MCF 10A (cell line): ENCODE data around the gene ROBO2. TPM values are rescaled to one million over a fixed set of nuclear protein-coding genes. Genes with fewer than 3 reads are reported as not detected.

Experiments
- BruUV-seq: library from RNA; stranded (reverse); fragments of 400-500 nt; replicated peaks from 2 replicates; lab custom pipeline; 2021; lab: Mats Ljungman, UMichigan
- CTCF ChIA-PET: fragments of 300-600 bp; sonication (Branson Sonifier 250); formaldehyde crosslinking; extraction: SDS; loops from one replicate; lab custom pipeline; 2021; ENCODE audit warnings: antibody characterized with exemption, inconsistent platforms; lab: Yijun Ruan, JAX
- POLR2A ChIA-PET: fragments of 300-600, 350-650 bp; sonication (Branson Sonifier 250); formaldehyde crosslinking; extraction: SDS; loops from one replicate; lab custom pipeline; 2020; ENCODE audit warnings: antibody characterized with exemption, inconsistent platforms; lab: Yijun Ruan, JAX
- DNase-seq: peaks from one replicate; pipeline ENCODE4 v3.0.0-alpha.2; 2018; ENCODE audit not compliant: unreplicated experiment
- H3K27ac Mint-ChIP-seq: one replicate; pipeline ENCODE4 v1.8.0; 2022; ENCODE audit warnings: mild to moderate bottlenecking, low read depth, mixed read lengths; ENCODE audit not compliant: unreplicated experiment
- H3K27me3 Mint-ChIP-seq: one replicate; pipeline ENCODE4 v1.8.0; 2022; ENCODE audit warnings: mixed read lengths; ENCODE audit not compliant: insufficient read depth, unreplicated experiment
- H3K36me3 Mint-ChIP-seq: one replicate; pipeline ENCODE4 v1.8.0; 2022; ENCODE audit warnings: mild to moderate bottlenecking, moderate library complexity, mixed read lengths; ENCODE audit not compliant: insufficient read depth, unreplicated experiment
- H3K4me1 Mint-ChIP-seq: one replicate; pipeline ENCODE4 v1.8.0; 2022; ENCODE audit warnings: mixed read lengths; ENCODE audit not compliant: insufficient read depth, unreplicated experiment
- H3K4me3 Mint-ChIP-seq: one replicate; pipeline ENCODE4 v1.8.0; 2022; ENCODE audit warnings: mild to moderate bottlenecking, moderate library complexity, mixed read lengths; ENCODE audit not compliant: unreplicated experiment
- H3K9me3 Mint-ChIP-seq: one replicate; pipeline ENCODE4 v1.8.0; 2022; ENCODE audit warnings: mixed read lengths; ENCODE audit not compliant: unreplicated experiment
- intact Hi-C: fragments of 100-400 bp; cut with micrococcal nuclease; formaldehyde crosslinking; loops from 2 replicates; pipeline ENCODE4 v1.14.1; 2022
- total RNA-seq: library from RNA; stranded (reverse); gene quantifications from 2 replicates; pipeline ENCODE4 v1.2.3, GENCODE V29; 2022
- TF ChIP-seq, protein P1 (sequence below): fragments of 200-600 bp; IDR thresholded peaks from one replicate; pipeline ENCODE4 v1.8.0; 2022; ENCODE audit warnings: antibody characterized with exemption, mild to moderate bottlenecking; ENCODE audit not compliant: unreplicated experiment

Gene ROBO2
- total RNA-seq, 1 experiment from 2014 or later = not detected

DNA sequence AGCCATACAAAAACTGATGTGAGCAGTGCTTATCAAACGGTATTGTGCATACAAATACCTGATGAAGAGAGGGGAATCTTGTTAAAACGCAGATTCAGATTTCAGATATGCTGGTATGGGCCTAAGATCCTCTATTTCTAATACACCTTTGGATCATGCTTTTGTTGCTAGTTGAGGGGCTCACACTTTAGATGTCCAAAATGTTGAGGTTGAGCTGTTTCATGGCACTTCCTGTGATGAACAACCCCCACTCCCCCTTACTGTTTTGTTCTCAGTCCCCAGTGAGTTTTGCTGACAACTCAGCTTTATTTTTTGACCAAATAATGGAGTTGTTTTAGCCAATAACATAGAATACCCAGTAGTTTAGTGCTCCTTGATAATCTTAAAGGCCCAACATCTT lies 53.2 kb downstream of the ROBO2 start:
- no peak overlapping the region for H3K27ac Mint-ChIP-seq

DNA sequence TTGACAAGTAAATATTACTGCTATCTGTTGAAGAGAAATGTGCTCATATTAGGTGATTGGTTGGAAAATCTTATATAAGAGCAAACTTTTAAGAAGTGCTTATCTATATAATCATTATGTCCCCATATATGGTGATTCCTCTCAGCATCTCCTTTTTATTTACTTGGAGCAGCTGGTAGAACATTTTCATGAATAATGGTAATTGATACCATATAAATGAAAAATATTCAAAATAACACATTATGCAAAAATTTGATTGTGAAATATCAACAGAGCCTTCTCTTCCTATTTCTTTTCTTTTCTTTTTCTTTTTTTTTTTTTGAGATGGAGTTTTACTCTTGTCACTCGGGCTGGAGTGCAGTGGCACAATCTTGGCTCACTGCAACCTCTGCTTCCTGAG lies 56.2 kb downstream of the ROBO2 start:
- Mint-ChIP-seq H3K36me3 (no peaks in the 10 kb centered on the region), H3K27ac (no peak overlapping the region), H3K9me3 (no peaks in the 10 kb centered on the region), H3K4me1 (no peaks in the 10 kb centered on the region), H3K4me3 (no peak overlapping the region), H3K27me3 (peaks cover 35% of the 10 kb centered on the region)
- ChIA-PET CTCF (no interaction called here), POLR2A (interaction anchor here (0.6 kb wide), 2 partner anchors 14 to 126 kb away, joined by 3 read pairs; no protein-coding TSS in a partner anchor)
- BruUV-seq = no TSS peak
- DNase-seq = no peak
- TF ChIP-seq, protein P1, sequence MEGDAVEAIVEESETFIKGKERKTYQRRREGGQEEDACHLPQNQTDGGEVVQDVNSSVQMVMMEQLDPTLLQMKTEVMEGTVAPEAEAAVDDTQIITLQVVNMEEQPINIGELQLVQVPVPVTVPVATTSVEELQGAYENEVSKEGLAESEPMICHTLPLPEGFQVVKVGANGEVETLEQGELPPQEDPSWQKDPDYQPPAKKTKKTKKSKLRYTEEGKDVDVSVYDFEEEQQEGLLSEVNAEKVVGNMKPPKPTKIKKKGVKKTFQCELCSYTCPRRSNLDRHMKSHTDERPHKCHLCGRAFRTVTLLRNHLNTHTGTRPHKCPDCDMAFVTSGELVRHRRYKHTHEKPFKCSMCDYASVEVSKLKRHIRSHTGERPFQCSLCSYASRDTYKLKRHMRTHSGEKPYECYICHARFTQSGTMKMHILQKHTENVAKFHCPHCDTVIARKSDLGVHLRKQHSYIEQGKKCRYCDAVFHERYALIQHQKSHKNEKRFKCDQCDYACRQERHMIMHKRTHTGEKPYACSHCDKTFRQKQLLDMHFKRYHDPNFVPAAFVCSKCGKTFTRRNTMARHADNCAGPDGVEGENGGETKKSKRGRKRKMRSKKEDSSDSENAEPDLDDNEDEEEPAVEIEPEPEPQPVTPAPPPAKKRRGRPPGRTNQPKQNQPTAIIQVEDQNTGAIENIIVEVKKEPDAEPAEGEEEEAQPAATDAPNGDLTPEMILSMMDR = no peak
- intact Hi-C loops = no loop called here

More for the DNA sequence above, 53.2 kb downstream of the ROBO2 start:
- H3K9me3 Mint-ChIP-seq = no peaks in the 10 kb centered on the region
- POLR2A ChIA-PET = interaction anchor here (1.1 kb wide), 1 partner anchor 9 kb away, joined by 3 read pairs; no protein-coding TSS in a partner anchor
- H3K4me3 Mint-ChIP-seq = no peak overlapping the region
- H3K4me1 Mint-ChIP-seq = no peaks in the 10 kb centered on the region
- H3K27me3 Mint-ChIP-seq = peaks cover 41% of the 10 kb centered on the region
- DNase-seq = no peak
- intact Hi-C loops = no loop called here
- no peaks in the 10 kb centered on the region for H3K36me3 Mint-ChIP-seq
- BruUV-seq = no TSS peak
- CTCF ChIA-PET = interaction anchor here (0.7 kb wide), 1 partner anchor 16 kb away, joined by 3 read pairs; no protein-coding TSS in a partner anchor
- TF ChIP-seq, protein P1 = no peak

DNA sequence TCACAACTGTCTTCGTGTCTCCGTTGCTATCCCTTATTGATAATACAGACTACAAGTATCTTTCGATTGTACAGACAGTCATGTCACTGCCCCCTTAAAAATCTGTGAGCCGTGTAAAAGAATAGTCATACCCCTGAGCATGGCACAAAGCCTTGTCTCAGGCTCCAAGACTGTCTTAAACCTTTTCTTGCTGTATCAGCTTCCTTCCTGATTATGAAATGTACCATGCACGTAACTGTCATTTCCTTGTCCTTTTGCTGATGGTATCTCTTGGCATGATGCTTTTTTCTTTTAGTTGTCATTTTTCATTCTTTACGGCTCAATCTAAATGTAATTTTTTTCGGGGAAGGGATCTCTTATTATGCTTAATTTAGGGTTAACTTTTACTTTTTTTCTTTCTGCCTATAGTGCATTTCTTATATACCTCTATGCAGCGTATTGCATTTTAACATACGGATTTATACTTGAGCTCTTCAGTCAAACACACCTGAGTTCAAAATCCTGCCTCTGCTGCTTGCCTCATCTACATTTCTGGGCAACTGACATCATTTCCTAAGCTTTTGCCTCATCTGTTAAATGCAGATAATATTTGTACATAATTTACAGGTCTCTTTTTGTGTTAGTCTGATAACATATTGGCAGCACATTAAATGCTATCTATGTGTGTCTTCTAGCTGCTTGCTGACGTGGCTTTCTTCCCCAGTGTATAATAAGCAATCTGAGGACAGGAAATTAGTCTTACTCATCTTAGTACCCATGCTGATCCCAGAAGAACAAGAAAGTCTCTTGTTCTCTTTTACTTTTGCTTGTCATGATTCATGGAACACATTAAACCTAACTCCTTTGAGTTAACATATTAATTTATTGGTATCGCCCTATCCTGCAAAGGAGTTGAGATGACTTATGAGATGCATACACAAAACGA lies 57.3 kb downstream of the ROBO2 start:
- no peaks in the 10 kb centered on the region for H3K36me3 Mint-ChIP-seq
- intact Hi-C loops = no loop called here
- no peak overlapping the region for H3K27ac Mint-ChIP-seq
- ChIA-PET CTCF (interaction anchor here (0.6 to 0.7 kb wide), 2 partner anchors 15 to 106 kb away, joined by 3 to 4 read pairs; no protein-coding TSS in a partner anchor), POLR2A (no interaction called here)
- no peak for DNase-seq
- no peak overlapping the region for H3K4me3 Mint-ChIP-seq
- TF ChIP-seq, protein P1 = no peak
- H3K4me1 Mint-ChIP-seq = no peaks in the 10 kb centered on the region
- H3K27me3 Mint-ChIP-seq = peaks cover 43% of the 10 kb centered on the region
- no TSS peak for BruUV-seq
- H3K9me3 Mint-ChIP-seq = no peaks in the 10 kb centered on the region
